Fibroblast of lung (primary cell): Measurements from ENCODE around the gene SUSD1.

Experiments
- EZH2 ChIP-seq: IDR thresholded peaks from 2 replicates; pipeline ENCODE4 v1.5.1; 2012; ENCODE audit warnings: low read length, control low read depth, mild to moderate bottlenecking; ENCODE audit errors: missing control alignments
- TF ChIP-seq, protein P1 (sequence below), 2 donors: IDR thresholded peaks in 1 of 2; conservative IDR thresholded peaks in 1 of 2; 1 replicate in 1 of 2; 2 replicates in 1 of 2; pipeline ENCODE4 v1.5.1; 2011 to 2012; ENCODE audit warnings: low read length in 2 of 2, control low read depth in 1 of 2, inconsistent platforms in 1 of 2, low read depth in 1 of 2, mild to moderate bottlenecking in 1 of 2

DNA sequence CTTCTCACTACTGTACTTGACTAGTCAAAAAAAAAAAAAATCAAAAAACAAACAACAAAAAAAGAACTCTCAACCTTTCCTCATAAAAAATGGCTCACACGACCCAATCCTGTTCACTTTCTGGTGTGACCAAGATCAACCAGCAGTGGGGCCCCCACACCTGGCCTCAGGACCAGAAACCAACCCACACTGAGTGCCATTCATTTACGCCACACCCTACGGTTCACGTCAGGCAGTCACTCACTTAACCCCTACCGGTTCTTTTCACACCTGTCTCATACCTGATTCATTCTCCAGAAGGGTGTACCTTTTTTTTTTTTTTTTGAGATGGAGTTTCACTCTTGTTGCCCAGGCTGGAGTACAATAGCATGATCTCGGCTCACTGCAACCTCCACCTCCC, 5.7 kb downstream of the SUSD1 start:
- TF ChIP-seq, protein P1, sequence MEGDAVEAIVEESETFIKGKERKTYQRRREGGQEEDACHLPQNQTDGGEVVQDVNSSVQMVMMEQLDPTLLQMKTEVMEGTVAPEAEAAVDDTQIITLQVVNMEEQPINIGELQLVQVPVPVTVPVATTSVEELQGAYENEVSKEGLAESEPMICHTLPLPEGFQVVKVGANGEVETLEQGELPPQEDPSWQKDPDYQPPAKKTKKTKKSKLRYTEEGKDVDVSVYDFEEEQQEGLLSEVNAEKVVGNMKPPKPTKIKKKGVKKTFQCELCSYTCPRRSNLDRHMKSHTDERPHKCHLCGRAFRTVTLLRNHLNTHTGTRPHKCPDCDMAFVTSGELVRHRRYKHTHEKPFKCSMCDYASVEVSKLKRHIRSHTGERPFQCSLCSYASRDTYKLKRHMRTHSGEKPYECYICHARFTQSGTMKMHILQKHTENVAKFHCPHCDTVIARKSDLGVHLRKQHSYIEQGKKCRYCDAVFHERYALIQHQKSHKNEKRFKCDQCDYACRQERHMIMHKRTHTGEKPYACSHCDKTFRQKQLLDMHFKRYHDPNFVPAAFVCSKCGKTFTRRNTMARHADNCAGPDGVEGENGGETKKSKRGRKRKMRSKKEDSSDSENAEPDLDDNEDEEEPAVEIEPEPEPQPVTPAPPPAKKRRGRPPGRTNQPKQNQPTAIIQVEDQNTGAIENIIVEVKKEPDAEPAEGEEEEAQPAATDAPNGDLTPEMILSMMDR (conservative IDR thresholded peaks at IDR 0.05 in 1 of 2, IDR thresholded peaks at IDR 0.05 in 1 of 2; ENCODE audit: low read depth in 1 of 2, low read length in 2 of 2): no peak
- no peak for TF ChIP-seq EZH2
